ENCODE data around the gene CBR3. TPM values are rescaled to one million over a fixed set of nuclear protein-coding genes. Genes with fewer than 3 reads are reported as not detected.
"Not testable (repeated sequence)": the region's sequence is repeated elsewhere in the genome, so short reads cannot be mapped to it uniquely, and the experiment has no call there.

CBR3 gene
- total RNA-seq, 2 donors from 2014 or later, result 12.2 to 12.5 TPM

GRCh38 chr21:36113647-36114428 lies 21.0 kb upstream of the CBR3 start:
- DNase-seq (ENCODE audit: low spot score), result no peak
- intact Hi-C loops (cut with DNase I), result no loop called here

- no peak for DNase-seq (ENCODE audit: low spot score)
- intact Hi-C loops (cut with DNase I), result no loop called here
Measured at GRCh38 chr21:36115138-36115730, 19.6 kb upstream of the CBR3 start.

DNA sequence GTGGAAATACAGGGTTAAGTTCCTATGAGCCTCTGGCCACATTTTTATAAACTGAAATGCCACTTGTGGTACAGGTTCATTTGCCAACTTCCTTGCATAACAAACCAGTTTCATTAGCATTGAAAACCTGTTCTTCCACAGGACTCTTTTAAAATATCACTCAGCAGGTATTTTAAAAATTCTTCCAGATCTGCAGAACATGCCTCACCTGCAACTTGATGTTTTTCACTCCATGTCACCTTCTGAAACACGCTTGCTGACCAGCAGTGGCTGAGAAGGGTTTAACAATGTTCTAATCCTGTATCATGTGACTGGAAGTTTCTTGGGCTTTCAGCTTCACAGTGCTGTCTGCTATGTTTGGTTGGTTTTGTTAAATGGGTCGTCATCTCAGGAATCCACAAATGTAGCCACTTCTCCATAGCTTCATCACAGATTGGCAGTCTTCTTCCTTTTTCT lies 17.6 kb upstream of the CBR3 start:
- no peak for DNase-seq (ENCODE audit: low spot score)
- intact Hi-C loops (cut with DNase I), result no loop called here

GRCh38 chr21:36120304-36120888 lies 14.5 kb upstream of the CBR3 start:
- peak; percentile 83 for DNase-seq (ENCODE audit: low spot score)
- intact Hi-C loops (cut with DNase I), result no loop called here

- intact Hi-C loops (cut with DNase I), result no loop called here
- no peak for DNase-seq (ENCODE audit: low spot score)
Measured at GRCh38 chr21:36122977-36123376, 11.9 kb upstream of the CBR3 start.

GRCh38 chr21:36124395-36124794 lies 10.5 kb upstream of the CBR3 start:
- no peak for DNase-seq (ENCODE audit: low spot score)
- intact Hi-C loops (cut with DNase I), result no loop called here

- no peak for DNase-seq (ENCODE audit: low spot score)
- intact Hi-C loops (cut with DNase I), result no loop called here
Measured at GRCh38 chr21:36125512-36126207, 9.2 kb upstream of the CBR3 start.

DNA sequence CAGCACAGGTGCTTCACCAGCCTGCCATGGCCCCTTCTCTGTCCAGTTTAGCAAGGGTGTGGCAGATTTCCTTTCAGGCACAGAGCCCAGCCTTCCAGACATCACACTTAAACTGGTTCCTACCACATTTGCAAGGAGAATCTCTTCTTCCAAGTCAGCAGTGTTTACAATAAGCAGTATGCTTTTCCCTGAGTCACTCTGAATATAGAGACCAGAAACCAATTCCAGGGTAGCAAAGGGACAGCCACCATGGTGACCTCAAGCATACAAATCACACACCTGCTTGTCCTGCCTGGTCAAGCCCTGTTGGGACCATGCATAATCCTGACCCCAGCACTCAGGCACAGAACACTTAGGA lies 8.7 kb upstream of the CBR3 start:
- intact Hi-C loops (cut with DNase I), result no loop called here
- DNase-seq (ENCODE audit: low spot score), result no peak

- intact Hi-C loops (cut with DNase I), result no loop called here
- no peak for DNase-seq (ENCODE audit: low spot score)
Measured at GRCh38 chr21:36126621-36127110, 8.2 kb upstream of the CBR3 start.

DNA sequence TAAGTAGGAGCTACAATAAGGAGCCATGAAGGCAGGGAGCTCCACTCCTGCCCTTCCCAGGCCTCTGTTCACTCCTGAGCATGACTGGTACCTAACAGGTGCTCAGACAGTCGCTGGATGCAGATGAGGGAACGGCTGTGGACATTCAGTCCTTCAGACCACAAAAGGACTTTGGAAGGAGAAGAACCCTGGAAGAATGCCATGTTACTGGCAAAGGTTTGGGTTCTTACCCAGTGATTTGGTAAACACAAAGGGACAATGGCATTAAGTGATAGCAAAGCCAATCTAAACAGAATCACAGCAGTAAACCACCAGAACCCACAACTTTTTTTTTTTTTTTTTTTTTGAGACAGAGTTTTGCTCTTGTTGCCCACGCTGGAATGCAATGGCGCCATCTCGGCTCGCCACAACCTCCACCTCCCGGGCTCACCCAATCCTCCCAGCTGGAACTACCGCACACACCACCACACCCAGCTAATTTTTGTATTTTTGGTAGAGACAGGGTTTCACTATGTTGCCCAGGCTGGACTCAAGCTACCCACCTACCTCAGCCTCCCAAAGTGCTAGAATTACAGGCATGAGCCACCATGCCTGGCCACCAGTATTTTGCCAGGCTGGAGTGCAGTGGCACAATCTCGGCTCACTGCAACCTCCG lies 7.5 kb upstream of the CBR3 start:
- intact Hi-C loops (cut with DNase I), result no loop called here
- no peak for DNase-seq (ENCODE audit: low spot score)

DNA sequence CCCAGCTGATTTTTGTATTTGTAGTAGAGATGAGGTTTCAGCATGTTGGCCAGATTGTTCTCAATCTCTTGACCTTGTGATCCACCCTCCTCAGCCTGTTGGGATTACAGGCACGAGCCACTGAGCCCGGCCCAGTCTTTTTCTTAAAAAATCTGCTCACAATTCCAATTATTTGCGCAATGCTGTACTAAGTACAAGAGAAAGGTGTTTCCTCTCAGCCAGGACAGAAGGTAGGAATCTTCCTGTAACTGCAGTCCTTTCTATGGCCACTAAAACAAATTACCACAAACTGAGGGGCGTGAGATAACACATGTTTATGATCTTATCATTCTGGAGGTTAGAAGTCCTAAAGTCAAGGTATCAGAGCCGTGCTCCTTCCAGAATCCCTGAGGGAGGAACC lies 6.9 kb upstream of the CBR3 start:
- DNase-seq (ENCODE audit: low spot score), result no peak
- intact Hi-C loops (cut with DNase I), result no loop called here

- DNase-seq (ENCODE audit: low spot score), result no peak
- intact Hi-C loops (cut with DNase I), result no loop called here
Measured at GRCh38 chr21:36129219-36129618, 5.7 kb upstream of the CBR3 start.

GRCh38 chr21:36130414-36130762 lies 4.5 kb upstream of the CBR3 start:
- DNase-seq (ENCODE audit: low spot score); intact Hi-C loops (cut with DNase I): not testable (repeated sequence)

DNA sequence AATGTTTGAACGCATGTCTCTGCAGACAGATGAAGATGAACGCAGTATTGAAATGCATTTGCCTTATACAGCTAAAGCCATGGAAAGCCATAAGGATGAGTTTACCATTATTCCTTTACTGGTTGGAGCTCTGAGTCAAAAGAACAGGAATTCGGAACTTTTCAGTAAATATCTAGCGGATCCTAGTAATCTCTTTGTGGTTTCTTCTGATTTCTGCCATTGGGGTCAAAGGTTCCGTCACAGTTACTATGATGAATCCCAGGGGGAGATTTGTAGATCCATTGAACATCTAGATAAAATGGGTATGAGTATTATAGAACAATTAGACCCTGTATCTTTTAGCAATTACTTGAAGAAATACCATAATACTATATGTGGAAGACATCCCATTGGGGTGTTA lies 4.0 kb upstream of the CBR3 start:
- DNase-seq (ENCODE audit: low spot score); intact Hi-C loops (cut with DNase I): not testable (repeated sequence)

DNA sequence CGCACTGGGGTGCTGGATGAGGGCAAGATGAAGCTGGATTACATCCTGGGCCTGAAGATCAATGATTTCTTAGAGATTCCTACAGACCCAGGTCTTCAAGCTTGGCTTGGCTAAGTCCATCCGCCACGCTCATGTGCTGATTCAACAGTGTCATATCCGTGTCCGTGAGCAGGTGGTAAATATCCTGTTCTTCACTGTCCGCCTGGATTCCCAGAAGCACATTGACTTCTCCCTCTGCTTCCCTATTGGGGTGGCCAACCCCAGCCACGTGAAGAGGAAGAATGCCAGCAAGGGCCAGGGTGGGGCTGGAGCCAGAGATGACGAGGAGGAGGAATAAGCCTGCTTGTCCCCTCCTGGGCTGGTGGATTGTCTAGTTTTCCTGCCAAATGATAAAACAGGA lies 2.2 kb upstream of the CBR3 start:
- peak; percentile 85 for DNase-seq (ENCODE audit: low spot score)
- intact Hi-C loops (cut with DNase I), result no loop called here

GRCh38 chr21:36135391-36136102 lies 668 bp downstream of the CBR3 start:
- intact Hi-C loops (cut with DNase I), result no loop called here
- peak; percentile 91 for DNase-seq (ENCODE audit: low spot score)

DNA sequence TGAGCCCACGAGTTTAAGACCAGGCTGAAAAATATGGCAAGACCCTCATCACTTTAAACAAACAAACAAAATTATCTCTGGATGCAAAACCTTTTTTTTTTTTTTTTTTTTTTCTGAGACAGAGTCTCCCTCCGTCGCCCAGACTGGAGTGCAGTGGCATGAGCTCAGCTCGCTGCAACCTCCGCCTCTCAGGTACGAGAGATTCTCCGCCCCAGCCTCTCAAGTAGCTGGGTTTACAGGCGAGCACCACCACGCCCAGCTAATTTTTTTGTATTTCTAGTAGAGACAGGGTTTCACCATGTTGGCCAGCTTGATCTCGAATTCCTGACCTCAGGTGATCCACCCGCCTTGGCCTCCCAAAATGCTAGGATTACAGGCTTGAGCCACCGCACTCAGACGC lies 4.9 kb downstream of the CBR3 start:
- intact Hi-C loops (cut with DNase I), result loop anchor here in 1 of 2 donors (5.0 kb wide), 1 partner anchor 193 kb away; no protein-coding TSS in a partner anchor
- peak; percentile 14 for DNase-seq (ENCODE audit: low spot score)

DNA sequence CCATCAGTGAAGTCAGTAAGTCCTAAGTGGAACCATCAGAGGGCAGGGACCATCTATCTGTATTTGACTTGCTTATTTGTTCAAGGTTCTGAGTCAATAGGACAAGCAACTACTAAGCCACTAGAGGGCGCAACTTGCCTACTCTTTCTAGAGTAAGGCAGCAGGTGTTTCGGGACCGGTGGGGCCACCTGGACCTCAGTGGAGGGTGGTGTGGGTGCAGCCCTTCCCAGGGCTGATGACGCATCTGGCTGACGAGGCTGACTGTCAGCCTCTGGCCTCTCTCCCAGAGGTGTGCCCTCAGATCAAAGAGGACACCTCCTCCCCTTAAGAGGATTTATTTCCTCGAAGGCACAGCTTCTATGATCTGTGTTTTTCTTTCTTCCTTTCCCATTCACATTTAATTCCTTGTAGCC lies 6.6 kb downstream of the CBR3 start:
- DNase-seq (ENCODE audit: low spot score), result peak; percentile 56
- intact Hi-C loops (cut with DNase I), result loop anchor here in 1 of 2 donors (5.0 kb wide), 1 partner anchor 191 kb away; no protein-coding TSS in a partner anchor

DNA sequence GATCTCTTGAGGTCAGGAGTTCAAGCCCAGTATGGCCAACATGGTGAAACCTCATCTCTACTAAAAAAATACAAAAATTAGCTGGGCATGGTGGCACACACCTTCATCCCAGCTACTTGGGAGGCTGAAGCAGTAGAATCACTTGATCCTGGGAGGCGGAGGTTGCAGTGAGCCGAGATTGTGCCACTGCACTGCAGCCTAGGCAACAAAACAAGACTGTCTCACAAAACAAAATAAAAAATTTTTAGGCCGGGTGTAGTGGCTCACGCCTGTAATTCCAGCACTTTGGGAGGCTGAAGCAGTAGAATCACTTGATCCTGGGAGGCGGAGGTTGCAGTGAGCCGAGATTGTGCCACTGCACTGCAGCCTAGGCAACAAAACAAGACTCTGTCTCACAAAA lies 9.4 kb downstream of the CBR3 start:
- peak; percentile 22 for DNase-seq (ENCODE audit: low spot score)
- intact Hi-C loops (cut with DNase I), result loop anchor here in 1 of 2 donors (5.0 kb wide), 1 partner anchor 188 kb away; no protein-coding TSS in a partner anchor
